ENCODE results near the gene PODN. TPM values are rescaled to one million over a fixed set of nuclear protein-coding genes. Genes with fewer than 3 reads are reported as not detected.

Gene PODN
- total and polyA plus RNA-seq, 11 donors, result 5.2 to 61.8 (median 16.7) TPM

- intact Hi-C loops (cut with DNase I), result no loop called here
- no peak for ATAC-seq
- 94 to 97% (median 95%) methylated on average over 7 of the region's 7 CpGs for WGBS, 4 donors
- TF ChIP-seq, protein P1, sequence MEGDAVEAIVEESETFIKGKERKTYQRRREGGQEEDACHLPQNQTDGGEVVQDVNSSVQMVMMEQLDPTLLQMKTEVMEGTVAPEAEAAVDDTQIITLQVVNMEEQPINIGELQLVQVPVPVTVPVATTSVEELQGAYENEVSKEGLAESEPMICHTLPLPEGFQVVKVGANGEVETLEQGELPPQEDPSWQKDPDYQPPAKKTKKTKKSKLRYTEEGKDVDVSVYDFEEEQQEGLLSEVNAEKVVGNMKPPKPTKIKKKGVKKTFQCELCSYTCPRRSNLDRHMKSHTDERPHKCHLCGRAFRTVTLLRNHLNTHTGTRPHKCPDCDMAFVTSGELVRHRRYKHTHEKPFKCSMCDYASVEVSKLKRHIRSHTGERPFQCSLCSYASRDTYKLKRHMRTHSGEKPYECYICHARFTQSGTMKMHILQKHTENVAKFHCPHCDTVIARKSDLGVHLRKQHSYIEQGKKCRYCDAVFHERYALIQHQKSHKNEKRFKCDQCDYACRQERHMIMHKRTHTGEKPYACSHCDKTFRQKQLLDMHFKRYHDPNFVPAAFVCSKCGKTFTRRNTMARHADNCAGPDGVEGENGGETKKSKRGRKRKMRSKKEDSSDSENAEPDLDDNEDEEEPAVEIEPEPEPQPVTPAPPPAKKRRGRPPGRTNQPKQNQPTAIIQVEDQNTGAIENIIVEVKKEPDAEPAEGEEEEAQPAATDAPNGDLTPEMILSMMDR (IDR thresholded peaks at IDR 0.05), result no peak
- TF ChIP-seq POLR2A (IDR thresholded peaks at IDR 0.05), result no peak
- no peak overlapping the region for H3K4me3 ChIP-seq
- peaks cover 0 to 38% (median 20%) of the 10 kb centered on the region in 12 donors for H3K4me1 ChIP-seq
- peaks cover 0 to 3% (median 0%) of the 10 kb centered on the region in 12 donors for H3K9me3 ChIP-seq
- H3K27me3 ChIP-seq, result no peaks in the 10 kb centered on the region
- no peak for DNase-seq
- no peak overlapping the region for H3K27ac ChIP-seq
- no peaks in the 10 kb centered on the region for H3K36me3 ChIP-seq
These were observed 45.1 kb downstream of the PODN start for GRCh38 chr1:53107090-53107489.

- ATAC-seq (no peak), DNase-seq (no peak)
- WGBS, 4 donors, result 71 to 82% (median 75%) methylated on average over 15 of the region's 15 CpGs
- Histone ChIP-seq H3K4me1 (peaks cover 0 to 38% (median 20%) of the 10 kb centered on the region in 12 donors), H3K27ac (no peak overlapping the region), H3K4me3 (no peak overlapping the region), H3K9me3 (peaks cover 0 to 8% (median 0%) of the 10 kb centered on the region in 12 donors), H3K27me3 (no peaks in the 10 kb centered on the region), H3K36me3 (no peaks in the 10 kb centered on the region)
- intact Hi-C loops (cut with DNase I), result no loop called here
- no peak for TF ChIP-seq POLR2A (IDR thresholded peaks at IDR 0.05)
- TF ChIP-seq, protein P1 (IDR thresholded peaks at IDR 0.05), result no peak
These were observed 45.7 kb downstream of the PODN start for GRCh38 chr1:53107570-53108322.

DNA sequence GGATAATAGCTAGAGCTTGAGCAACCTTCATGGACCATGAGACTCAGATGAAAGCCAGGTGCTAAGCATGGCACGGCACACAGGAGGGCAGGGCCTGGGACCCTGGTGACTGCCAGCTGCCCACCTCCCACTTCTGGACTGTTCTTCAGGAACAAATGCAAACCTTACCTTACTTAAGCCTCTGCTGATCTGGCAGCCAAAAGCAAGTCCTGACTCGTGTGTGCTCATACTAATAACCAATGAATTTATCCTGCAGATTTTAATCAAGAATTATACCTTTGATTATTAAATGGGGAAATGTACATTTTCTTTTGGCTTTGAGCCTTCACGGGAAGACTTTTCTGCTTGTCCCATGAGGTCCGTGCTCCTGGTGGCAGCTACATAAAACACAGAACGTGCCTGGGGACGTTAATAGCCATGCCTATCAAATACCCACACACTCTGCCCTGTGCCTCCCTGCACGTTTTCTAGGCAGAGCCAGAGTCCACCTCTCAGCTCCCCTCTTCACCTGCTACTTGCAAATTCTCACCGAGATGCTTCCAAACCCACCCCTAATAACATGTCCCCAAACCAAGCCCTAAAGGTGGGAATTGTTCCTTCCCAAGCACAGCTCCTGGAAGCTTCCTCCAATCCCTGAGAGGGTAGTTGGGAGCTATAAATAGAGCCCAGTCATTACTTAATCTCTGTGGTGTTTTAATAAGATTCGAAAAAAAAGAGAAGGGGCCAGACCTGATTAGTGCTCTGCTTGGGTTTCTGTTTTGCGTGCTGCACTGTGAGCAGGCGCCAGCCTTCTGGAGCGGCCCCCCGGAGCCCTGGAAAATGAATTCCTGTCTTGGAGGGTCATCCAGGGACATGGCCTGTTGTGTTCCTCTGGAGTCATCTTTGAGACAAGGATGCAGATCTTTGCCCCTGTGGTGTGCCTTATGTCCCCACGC, 46.9 kb downstream of the PODN start:
- Histone ChIP-seq H3K27me3 (no peaks in the 10 kb centered on the region), H3K4me1 (peaks cover 0 to 38% (median 20%) of the 10 kb centered on the region in 12 donors), H3K4me3 (peak overlapping the region in 1 of 12 donors; percentile 5), H3K27ac (peak overlapping the region in 4 of 12 donors; percentile 10 to 31 (median 20)), H3K36me3 (no peaks in the 10 kb centered on the region), H3K9me3 (peaks cover 0 to 8% (median 0%) of the 10 kb centered on the region in 12 donors)
- intact Hi-C loops (cut with DNase I), result no loop called here
- WGBS, 4 donors, result 34 to 40% (median 39%) methylated on average over 14 of the region's 14 CpGs
- DNase-seq (no peak), ATAC-seq (peak; percentile 27 to 65 (median 47))
- TF ChIP-seq, protein P1 (IDR thresholded peaks at IDR 0.05), result no peak
